GM20000 (cell line): ENCODE data around the gene ABI2.

Experiments used
- DNase-seq: peaks from one replicate; pipeline ENCODE4 v3.0.0; 2012; ENCODE audit warnings: low spot score
- CTCF ChIP-seq: IDR thresholded peaks from 2 replicates; pipeline ENCODE4 v1.5.1; 2012; ENCODE audit warnings: mild to moderate bottlenecking, control low read depth; ENCODE audit errors: extremely low read depth, missing control alignments

ABI2 gene

GRCh38 chr2:203310688-203311436 is 17.3 kb upstream of the ABI2 start:
- TF ChIP-seq CTCF, result no peak
- no peak for DNase-seq

GRCh38 chr2:203326356-203326755 is 1.8 kb upstream of the ABI2 start:
- no peak for TF ChIP-seq CTCF

GRCh38 chr2:203327582-203327900 is 653 bp upstream of the ABI2 start:
- no peak for TF ChIP-seq CTCF
- no peak for DNase-seq

More at GRCh38 chr2:203326356-203326755, 1.8 kb upstream of the ABI2 start:
- peak; percentile 15 for DNase-seq

GRCh38 chr2:203328760-203329540 is 756 bp downstream of the ABI2 start:
- peak; percentile 81 for DNase-seq
- no peak for TF ChIP-seq CTCF

GRCh38 chr2:203330434-203330833 is 2.2 kb downstream of the ABI2 start:
- DNase-seq, result no peak
- TF ChIP-seq CTCF, result no peak

- DNase-seq, result no peak
- TF ChIP-seq CTCF, result no peak
These were observed 10.1 kb downstream of the ABI2 start for GRCh38 chr2:203338322-203338721.

GRCh38 chr2:203340791-203341487 is 12.7 kb downstream of the ABI2 start:
- no peak for DNase-seq
- TF ChIP-seq CTCF, result no peak
